ENCODE data around the gene SESN1.
A peak's percentile ranks its signal among the peaks of the same experiment; 100 is the strongest.

DNA sequence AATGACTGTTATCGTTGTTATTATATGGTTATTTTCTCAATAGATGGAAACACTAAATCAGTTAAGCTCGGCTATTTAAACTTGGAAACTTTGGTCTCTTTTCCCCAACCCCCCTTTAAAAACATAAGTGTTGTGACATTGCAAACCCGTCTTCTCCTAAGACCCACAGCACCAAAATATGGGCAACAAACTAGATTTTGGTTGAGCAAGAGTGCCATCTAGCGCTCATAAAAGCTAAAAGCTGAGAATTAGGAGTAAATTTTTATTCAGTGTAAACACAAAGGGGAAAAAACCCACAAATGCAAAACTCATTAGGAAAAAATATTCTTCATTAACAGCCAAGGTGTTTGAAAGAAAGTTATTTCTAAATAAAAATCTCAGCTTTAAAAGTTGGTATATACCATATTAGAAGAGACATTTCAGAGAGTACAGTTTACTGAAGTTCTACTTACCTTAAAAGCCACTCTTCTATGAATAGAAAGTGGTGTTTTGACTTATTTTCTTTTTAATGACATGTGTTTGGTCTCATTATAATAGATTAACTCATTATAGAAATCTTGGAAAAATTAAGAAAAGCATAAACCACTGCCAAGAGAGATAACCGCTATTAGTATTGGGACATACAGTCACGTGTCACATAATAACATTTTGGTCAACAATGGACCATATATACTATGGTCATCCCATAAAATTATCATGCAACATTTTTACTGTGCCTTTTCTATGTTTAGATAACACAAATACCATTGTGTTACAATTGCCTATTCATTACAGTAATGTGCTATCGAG, 21.1 kb downstream of the SESN1 start:
- TF ChIP-seq, protein P1, sequence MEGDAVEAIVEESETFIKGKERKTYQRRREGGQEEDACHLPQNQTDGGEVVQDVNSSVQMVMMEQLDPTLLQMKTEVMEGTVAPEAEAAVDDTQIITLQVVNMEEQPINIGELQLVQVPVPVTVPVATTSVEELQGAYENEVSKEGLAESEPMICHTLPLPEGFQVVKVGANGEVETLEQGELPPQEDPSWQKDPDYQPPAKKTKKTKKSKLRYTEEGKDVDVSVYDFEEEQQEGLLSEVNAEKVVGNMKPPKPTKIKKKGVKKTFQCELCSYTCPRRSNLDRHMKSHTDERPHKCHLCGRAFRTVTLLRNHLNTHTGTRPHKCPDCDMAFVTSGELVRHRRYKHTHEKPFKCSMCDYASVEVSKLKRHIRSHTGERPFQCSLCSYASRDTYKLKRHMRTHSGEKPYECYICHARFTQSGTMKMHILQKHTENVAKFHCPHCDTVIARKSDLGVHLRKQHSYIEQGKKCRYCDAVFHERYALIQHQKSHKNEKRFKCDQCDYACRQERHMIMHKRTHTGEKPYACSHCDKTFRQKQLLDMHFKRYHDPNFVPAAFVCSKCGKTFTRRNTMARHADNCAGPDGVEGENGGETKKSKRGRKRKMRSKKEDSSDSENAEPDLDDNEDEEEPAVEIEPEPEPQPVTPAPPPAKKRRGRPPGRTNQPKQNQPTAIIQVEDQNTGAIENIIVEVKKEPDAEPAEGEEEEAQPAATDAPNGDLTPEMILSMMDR (conservative IDR thresholded peaks at IDR 0.05; ENCODE audit: low read length), result peak; percentile 92
- TF ChIP-seq EZH2phosphoT487 (IDR thresholded peaks at IDR 0.05; ENCODE audit: borderline replicate concordance, low read depth, low read length), result no peak

All from OCI-LY7 (cell line).